C4-2B (cell line): ENCODE results near the gene CHST11.

Experiments
- ZFX ChIP-seq: fragments of 450-650 bp; IDR thresholded peaks from 2 replicates; pipeline ENCODE4 v1.6.1; 2017
- TF ChIP-seq, protein P1 (sequence below): fragments of 450-650 bp; conservative IDR thresholded peaks from 2 replicates; pipeline ENCODE4 v1.5.1; 2017; ENCODE audit warnings: mild to moderate bottlenecking

GRCh38 chr12:104462325-104462724 lies 5.6 kb downstream of the CHST11 start:
- TF ChIP-seq, protein P1, sequence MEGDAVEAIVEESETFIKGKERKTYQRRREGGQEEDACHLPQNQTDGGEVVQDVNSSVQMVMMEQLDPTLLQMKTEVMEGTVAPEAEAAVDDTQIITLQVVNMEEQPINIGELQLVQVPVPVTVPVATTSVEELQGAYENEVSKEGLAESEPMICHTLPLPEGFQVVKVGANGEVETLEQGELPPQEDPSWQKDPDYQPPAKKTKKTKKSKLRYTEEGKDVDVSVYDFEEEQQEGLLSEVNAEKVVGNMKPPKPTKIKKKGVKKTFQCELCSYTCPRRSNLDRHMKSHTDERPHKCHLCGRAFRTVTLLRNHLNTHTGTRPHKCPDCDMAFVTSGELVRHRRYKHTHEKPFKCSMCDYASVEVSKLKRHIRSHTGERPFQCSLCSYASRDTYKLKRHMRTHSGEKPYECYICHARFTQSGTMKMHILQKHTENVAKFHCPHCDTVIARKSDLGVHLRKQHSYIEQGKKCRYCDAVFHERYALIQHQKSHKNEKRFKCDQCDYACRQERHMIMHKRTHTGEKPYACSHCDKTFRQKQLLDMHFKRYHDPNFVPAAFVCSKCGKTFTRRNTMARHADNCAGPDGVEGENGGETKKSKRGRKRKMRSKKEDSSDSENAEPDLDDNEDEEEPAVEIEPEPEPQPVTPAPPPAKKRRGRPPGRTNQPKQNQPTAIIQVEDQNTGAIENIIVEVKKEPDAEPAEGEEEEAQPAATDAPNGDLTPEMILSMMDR, result no peak
- no peak for TF ChIP-seq ZFX
